AG09319 (cell line): ENCODE measurements around the gene ARL3.

ENCODE experiments used
- DNase-seq: peaks from one replicate; pipeline ENCODE4 v3.0.0-alpha.2; 2010; ENCODE audit warnings: low read depth; ENCODE audit errors: extremely low read depth
- TF ChIP-seq, protein P1 (sequence below): IDR thresholded peaks from 2 replicates; pipeline ENCODE4 v1.5.1; 2011; ENCODE audit warnings: low read depth, mild to moderate bottlenecking, inconsistent platforms, low read length, moderate library complexity

ARL3 gene

DNA sequence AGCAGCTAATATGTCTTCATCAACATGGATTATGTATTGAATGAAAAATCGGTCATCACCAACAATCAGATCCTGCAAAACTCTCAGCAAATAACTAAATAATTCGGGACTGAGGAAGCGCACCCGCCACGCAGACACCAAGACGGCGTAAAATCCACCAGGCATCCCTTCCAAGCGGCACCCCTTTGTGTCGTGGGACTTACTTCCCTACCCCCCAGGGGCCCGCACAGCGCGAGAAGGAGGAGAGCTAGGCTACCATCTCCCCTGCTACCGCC is 721 bp downstream of the ARL3 start:
- DNase-seq, result no peak
- TF ChIP-seq, protein P1, sequence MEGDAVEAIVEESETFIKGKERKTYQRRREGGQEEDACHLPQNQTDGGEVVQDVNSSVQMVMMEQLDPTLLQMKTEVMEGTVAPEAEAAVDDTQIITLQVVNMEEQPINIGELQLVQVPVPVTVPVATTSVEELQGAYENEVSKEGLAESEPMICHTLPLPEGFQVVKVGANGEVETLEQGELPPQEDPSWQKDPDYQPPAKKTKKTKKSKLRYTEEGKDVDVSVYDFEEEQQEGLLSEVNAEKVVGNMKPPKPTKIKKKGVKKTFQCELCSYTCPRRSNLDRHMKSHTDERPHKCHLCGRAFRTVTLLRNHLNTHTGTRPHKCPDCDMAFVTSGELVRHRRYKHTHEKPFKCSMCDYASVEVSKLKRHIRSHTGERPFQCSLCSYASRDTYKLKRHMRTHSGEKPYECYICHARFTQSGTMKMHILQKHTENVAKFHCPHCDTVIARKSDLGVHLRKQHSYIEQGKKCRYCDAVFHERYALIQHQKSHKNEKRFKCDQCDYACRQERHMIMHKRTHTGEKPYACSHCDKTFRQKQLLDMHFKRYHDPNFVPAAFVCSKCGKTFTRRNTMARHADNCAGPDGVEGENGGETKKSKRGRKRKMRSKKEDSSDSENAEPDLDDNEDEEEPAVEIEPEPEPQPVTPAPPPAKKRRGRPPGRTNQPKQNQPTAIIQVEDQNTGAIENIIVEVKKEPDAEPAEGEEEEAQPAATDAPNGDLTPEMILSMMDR, result peak; percentile 51; the same call in 1 of the 2 replicates

DNA sequence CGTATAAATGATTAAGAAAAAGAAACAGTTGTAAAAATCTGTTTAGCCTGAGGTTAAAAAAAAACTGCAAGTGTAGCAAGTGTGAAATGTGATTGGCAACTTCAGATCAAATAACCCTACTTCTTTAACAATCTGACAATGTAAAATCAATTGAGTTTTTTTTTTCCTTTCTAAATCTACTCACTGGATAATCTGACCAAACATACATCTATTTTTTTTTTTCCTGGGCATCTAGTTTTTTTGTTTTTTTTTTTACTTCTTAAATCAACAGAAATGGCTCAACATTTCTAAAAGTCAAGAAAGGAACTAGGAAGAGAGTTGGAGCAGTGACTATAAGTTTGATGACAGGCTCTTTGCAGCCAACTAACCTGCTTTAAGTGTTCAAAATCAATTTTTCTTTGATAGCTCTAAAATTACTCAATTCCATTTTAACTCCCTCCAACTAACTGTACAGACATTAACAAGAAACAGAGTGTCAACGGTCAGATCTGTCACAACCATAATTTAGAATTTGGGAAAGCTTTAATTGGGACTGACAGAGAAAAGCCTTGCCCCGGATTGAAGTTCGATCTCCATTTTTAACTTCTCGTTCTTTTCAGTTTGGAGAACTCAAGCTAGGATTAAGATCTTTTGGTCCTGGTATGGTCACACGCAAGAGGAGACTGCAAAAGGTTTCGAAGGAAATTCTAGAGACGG is 1.2 kb downstream of the ARL3 start:
- TF ChIP-seq, protein P1, result no peak

DNA sequence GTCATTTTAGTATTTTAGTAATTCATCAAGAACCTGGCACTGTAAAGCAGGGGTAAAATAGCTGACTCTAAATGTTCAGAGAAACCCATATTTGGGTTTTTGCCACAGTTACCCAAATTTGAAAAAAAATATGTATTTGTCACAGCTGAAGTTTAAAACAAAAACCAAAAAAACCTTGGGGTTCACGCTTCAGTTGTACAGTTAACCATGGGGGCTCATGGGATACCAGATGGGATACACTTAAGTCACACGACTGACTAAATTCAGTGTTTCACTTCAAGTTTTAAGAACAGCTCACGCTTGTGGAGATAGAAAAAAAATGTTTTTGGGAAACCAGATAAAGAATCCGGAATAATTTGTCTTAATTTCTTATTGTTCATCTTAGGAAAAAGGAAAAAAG is 2.1 kb downstream of the ARL3 start:
- no peak for DNase-seq
- TF ChIP-seq, protein P1, result no peak

More for the DNA sequence above, 1.2 kb downstream of the ARL3 start:
- DNase-seq, result no peak

DNA sequence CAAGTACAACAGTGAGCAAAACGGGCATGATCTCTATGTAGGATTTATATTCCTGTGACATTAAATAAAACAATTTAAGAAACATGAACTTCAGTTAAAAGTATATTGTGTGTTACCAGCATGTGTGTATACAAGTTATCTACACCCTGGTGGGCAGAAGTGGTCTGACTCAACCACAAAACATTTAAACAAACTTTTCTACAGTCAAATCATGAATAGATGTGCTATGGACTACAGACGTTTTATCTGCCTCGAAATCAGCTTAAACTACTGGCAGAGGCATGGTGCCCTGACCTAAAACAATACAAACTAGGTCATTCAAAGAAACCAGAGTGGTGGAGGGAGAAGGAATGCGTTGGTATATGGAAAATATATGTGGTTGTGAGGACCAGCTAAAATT is 3.6 kb downstream of the ARL3 start:
- DNase-seq, result peak; percentile 54
- TF ChIP-seq, protein P1, result no peak; the same call in none of the 2 replicates

DNA sequence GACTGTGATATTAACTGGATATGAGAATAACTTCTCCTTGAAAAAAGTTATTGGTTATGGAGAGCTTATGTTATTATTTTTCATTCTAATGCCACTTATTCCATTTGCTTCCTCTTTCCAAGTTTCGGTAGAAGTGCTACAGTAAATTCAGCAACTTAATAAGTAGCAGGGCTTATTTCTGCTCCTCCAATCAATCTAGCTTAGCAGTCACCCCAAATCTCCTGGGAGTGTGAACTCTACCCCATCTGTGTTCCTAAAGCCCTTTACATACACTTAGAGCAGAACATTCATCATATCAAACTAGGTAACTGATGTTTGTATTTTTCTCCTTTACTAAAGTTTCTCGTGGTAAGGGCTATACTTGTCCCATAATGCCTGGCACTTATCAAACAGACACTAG is 8.7 kb downstream of the ARL3 start:
- DNase-seq, result no peak
- TF ChIP-seq, protein P1, result no peak

DNA sequence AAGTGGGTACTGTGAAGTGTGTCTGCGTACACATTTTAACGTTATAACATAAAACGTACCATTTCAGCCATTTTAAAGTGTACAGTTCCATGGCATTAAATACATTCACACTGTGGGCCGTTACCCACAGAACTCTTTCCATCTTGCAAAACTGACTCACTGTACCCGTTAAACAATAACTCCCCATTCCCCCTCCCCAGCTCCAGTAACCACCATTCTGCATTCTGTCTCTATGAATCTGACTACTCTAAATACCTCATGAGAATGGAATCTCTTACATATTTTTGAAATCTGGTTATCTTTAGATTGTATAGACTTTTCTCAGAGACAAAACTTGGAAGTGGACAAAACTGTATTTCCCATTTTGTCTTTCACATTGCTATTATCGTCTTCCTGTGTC is 9.3 kb downstream of the ARL3 start:
- DNase-seq, result no peak
- TF ChIP-seq, protein P1, result no peak

DNA sequence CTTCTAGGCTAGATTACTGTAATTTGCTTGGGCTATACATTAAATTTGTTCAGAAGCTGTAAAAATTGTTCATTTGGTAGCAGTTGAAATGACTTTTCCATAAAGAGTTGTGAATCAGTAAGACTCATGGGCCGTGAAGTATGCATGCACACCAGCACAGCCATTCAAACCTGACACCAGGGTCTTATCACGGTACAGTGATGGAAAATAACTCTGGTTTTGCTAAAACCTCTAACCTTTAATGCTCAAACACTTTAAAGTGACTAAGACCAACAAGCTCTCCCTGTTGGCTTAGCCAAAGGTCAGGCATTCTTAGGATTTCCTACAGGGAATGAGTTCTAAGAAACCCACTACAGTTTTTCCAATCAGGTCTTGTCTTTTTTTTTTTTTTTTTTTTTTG is 11.5 kb downstream of the ARL3 start:
- TF ChIP-seq, protein P1, result no peak
- no peak for DNase-seq
